Measurements from ENCODE around the gene E2F4. TPM values are rescaled to one million over a fixed set of nuclear protein-coding genes. Genes with fewer than 3 reads are reported as not detected.

The E2F4 gene
- total RNA-seq, 1 experiment from 2014 or later = 74.5 TPM

- TF ChIP-seq SIN3A (IDR thresholded peaks at IDR 0.05; ENCODE audit: borderline replicate concordance, insufficient read depth, low read depth, low read length) = no peak
- no peak for TF ChIP-seq CTCF (IDR thresholded peaks at IDR 0.05)
- TF ChIP-seq TCF7L2 (IDR thresholded peaks at IDR 0.05; ENCODE audit: low read depth, low read length) = no peak
- no peak for TF ChIP-seq REST (IDR thresholded peaks at IDR 0.05; ENCODE audit: insufficient read depth in 1 of 2, low read depth in 2 of 2, low read length in 1 of 2)
- no peak; the same call in 1 of the 2 replicates for TF ChIP-seq POLR2AphosphoS5 (IDR thresholded peaks at IDR 0.05; ENCODE audit: low read depth, low read length)
- no peak for DNase-seq (ENCODE audit: low read depth, low spot score)
Observed at GRCh38 chr16:67170168-67170948, 21.6 kb upstream of the E2F4 start, which contains the start of gene NOL3. Gene NOL3, plus strand, starts transcription at chr16:67170538.

GRCh38 chr16:67170949-67171649, 20.9 kb upstream of the E2F4 start:
- Histone ChIP-seq H3K9me3 (ENCODE audit: control insufficient read depth, insufficient read depth, low read depth, low read length) (no peaks in the 10 kb centered on the region), H3K4me1 (ENCODE audit: control insufficient read depth, insufficient read depth, low read length) (peaks cover 18% of the 10 kb centered on the region), H3K4me3 (ENCODE audit: low read depth in 2 of 2, low read length in 2 of 2) (peak overlapping the region; percentile 38 to 57), H3K36me3 (ENCODE audit: control insufficient read depth, insufficient read depth, low read length) (no peaks in the 10 kb centered on the region; the same call in 1 of the 2 replicates), H3K27me3 (ENCODE audit: control insufficient read depth, insufficient read depth, low read length) (no peaks in the 10 kb centered on the region), H3K27ac (ENCODE audit: low read length) (peak overlapping the region; percentile 92)
- DNase-seq (ENCODE audit: low read depth, low spot score) (no peak), ATAC-seq (peak; percentile 29)
- CTCF ChIA-PET = interaction anchor here (0.5 to 1.1 kb wide), 3 partner anchors 11 to 293 kb away, joined by 3 to 4 read pairs (median 3); partner anchors contain the start of genes FBXL8 and TRADD
- BruUV-seq (replicated peaks) = no TSS peak
- POLR2A ChIA-PET = interaction anchor here (0.7 kb wide), 1 partner anchor 11 kb away, joined by 3 read pairs; no protein-coding TSS in a partner anchor
- TF ChIP-seq REST (IDR thresholded peaks at IDR 0.05; ENCODE audit: insufficient read depth in 1 of 2, low read depth in 2 of 2, low read length in 1 of 2) (no peak), SIN3A (IDR thresholded peaks at IDR 0.05; ENCODE audit: borderline replicate concordance, insufficient read depth, low read depth, low read length) (no peak), POLR2AphosphoS5 (IDR thresholded peaks at IDR 0.05; ENCODE audit: low read depth, low read length) (no peak)
- in situ Hi-C loops (cut with HindIII; ENCODE audit: low pct_unique_long_range_greater_than_20kb, low sequenced_read_pairs) = no loop called here
- intact Hi-C loops (cut with micrococcal nuclease; ENCODE audit: unreplicated experiment) = no loop called here

More at GRCh38 chr16:67170168-67170948, 21.6 kb upstream of the E2F4 start, which contains the start of gene NOL3:
- peak within 1 kb of the TSS; percentile 38 to 57 for H3K4me3 ChIP-seq (ENCODE audit: low read depth in 2 of 2, low read length in 2 of 2)
- no peaks in the 10 kb centered on the region for H3K9me3 ChIP-seq (ENCODE audit: control insufficient read depth, insufficient read depth, low read depth, low read length)
- ChIA-PET CTCF (interaction anchor here (0.5 to 1.1 kb wide), 4 partner anchors 10 to 293 kb away, joined by 3 to 4 read pairs (median 3); partner anchors contain the start of genes FBXL8 and TRADD), POLR2A (interaction anchor here (0.7 kb wide), 1 partner anchor 10 kb away, joined by 3 read pairs; no protein-coding TSS in a partner anchor)
- intact Hi-C loops (cut with micrococcal nuclease; ENCODE audit: unreplicated experiment) = no loop called here
- peak within 1 kb of the TSS; percentile 92 for H3K27ac ChIP-seq (ENCODE audit: low read length)
- BruUV-seq (replicated peaks) = no TSS peak
- no peaks in the 10 kb centered on the region; the same call in 1 of the 2 replicates for H3K36me3 ChIP-seq (ENCODE audit: control insufficient read depth, insufficient read depth, low read length)
- in situ Hi-C loops (cut with HindIII; ENCODE audit: low pct_unique_long_range_greater_than_20kb, low sequenced_read_pairs) = no loop called here
- peak; percentile 78 for ATAC-seq
- peaks cover 18% of the 10 kb centered on the region for H3K4me1 ChIP-seq (ENCODE audit: control insufficient read depth, insufficient read depth, low read length)
- no peaks in the 10 kb centered on the region for H3K27me3 ChIP-seq (ENCODE audit: control insufficient read depth, insufficient read depth, low read length)

All from Panc1 (cell line).